Testis (tissue), 3 donors: ENCODE data around the gene FAT2. TPM values are rescaled to one million over a fixed set of nuclear protein-coding genes. Genes with fewer than 3 reads are reported as not detected.

ENCODE experiments used
- DNase-seq: peaks from one replicate; pipeline ENCODE4 v3.0.0-alpha.2; 2019
- H3K27ac ChIP-seq, 2 donors: fragments of 200-600 bp; sonication (generic); one replicate each; pipeline ENCODE4 v1.5.1; 2019
- H3K27me3 ChIP-seq: fragments of 200-600 bp; sonication (generic); one replicate; pipeline ENCODE4 v1.5.1; 2019
- H3K36me3 ChIP-seq: fragments of 200-600 bp; sonication (generic); one replicate; pipeline ENCODE4 v1.5.1; 2017; ENCODE audit warnings: low read depth; ENCODE audit errors: missing control alignments
- H3K4me1 ChIP-seq: fragments of 200-600 bp; sonication (generic); one replicate; pipeline ENCODE4 v1.5.1; 2019
- H3K4me3 ChIP-seq, 2 donors: fragments of 200-600 bp; sonication (generic); one replicate each; pipeline ENCODE4 v1.5.1; 2017 to 2019
- H3K9me3 ChIP-seq: fragments of 200-600 bp; sonication (generic); one replicate; pipeline ENCODE4 v1.5.1; 2017
- POLR2A ChIP-seq: fragments of 450-650 bp; IDR thresholded peaks from one replicate; pipeline ENCODE4 v1.6.1; 2017; ENCODE audit warnings: antibody characterized with exemption, mild to moderate bottlenecking, moderate library complexity
- WGBS, 2 donors: methylation state at CpG; one replicate each; pipeline ENCODE4 v1.1.5; 2018; 5-methylcytosine and 5-hydroxymethylcytosine counted together
- intact Hi-C: fragments of 100-400 bp; cut with DNase I; formaldehyde crosslinking; loops from one replicate; pipeline ENCODE4 v1.15.1; 2023; ENCODE audit warnings: low total_unique reads
- polyA plus RNA-seq: library from polyadenylated mRNA; stranded (reverse); fragments of 350-450 nt; fragmentation: Illumina TruSeq; extraction: RNeasy Lipid Tissue Mini Kit (QIAGEN cat#74804); gene quantifications from one replicate; pipeline ENCODE4 v1.2.3, GENCODE V29; 2014; ENCODE audit warnings: low read depth, low replicate concordance; ENCODE audit not compliant: insufficient read depth
- total RNA-seq, 2 donors: library from RNA; depleted of rRNA; stranded (reverse); fragments of >200 nt; gene quantifications; one replicate each; pipeline ENCODE4 v1.2.3, GENCODE V29; 2016
- TF ChIP-seq, protein P1 (sequence below), 3 experiments: fragments of 450-650 bp in 2 of 3; fragments of 200-600 bp in 1 of 3; sonication (generic) in 1 of 3; IDR thresholded peaks; one replicate each; pipeline ENCODE4 v1.5.1; 2016 to 2019; ENCODE audit warnings: antibody characterized with exemption in 3 of 3, mild to moderate bottlenecking in 2 of 3, moderate library complexity in 1 of 3

FAT2 gene
- total and polyA plus RNA-seq, 3 donors from 2014 or later, result 10.3 to 21.8 (median 18.0) TPM

DNA sequence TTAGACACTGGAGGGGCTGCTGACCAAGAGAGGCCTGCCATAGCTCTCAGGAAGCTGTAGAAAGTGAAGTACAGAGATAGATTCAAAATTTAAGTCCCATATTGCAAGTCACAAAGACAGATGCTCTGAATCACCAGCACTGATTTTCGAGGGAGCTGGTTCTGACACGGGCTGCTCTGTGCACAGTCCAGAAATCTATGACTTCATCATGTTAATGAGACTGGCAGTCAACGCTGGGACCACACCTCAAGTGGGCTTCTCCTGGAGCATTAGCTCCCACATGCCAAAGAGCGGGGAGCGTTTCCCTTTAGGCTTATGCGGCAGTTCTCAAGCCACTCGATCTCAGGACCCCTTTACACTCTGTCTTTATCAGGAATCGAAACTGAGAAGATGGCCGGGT lies 34.2 kb upstream of the FAT2 start:
- intact Hi-C loops, result no loop called here
- TF ChIP-seq, protein P1, sequence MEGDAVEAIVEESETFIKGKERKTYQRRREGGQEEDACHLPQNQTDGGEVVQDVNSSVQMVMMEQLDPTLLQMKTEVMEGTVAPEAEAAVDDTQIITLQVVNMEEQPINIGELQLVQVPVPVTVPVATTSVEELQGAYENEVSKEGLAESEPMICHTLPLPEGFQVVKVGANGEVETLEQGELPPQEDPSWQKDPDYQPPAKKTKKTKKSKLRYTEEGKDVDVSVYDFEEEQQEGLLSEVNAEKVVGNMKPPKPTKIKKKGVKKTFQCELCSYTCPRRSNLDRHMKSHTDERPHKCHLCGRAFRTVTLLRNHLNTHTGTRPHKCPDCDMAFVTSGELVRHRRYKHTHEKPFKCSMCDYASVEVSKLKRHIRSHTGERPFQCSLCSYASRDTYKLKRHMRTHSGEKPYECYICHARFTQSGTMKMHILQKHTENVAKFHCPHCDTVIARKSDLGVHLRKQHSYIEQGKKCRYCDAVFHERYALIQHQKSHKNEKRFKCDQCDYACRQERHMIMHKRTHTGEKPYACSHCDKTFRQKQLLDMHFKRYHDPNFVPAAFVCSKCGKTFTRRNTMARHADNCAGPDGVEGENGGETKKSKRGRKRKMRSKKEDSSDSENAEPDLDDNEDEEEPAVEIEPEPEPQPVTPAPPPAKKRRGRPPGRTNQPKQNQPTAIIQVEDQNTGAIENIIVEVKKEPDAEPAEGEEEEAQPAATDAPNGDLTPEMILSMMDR (IDR thresholded peaks at IDR 0.05), result no peak
- no peak for TF ChIP-seq POLR2A
- H3K36me3 ChIP-seq, result no peaks in the 10 kb centered on the region
- 91 to 93% methylated on average over 5 to 9 of the region's 9 CpGs for WGBS, 2 donors
- no peak for DNase-seq
- no peak overlapping the region for H3K27ac ChIP-seq
- no peaks in the 10 kb centered on the region for H3K9me3 ChIP-seq
- H3K27me3 ChIP-seq, result no peaks in the 10 kb centered on the region
- H3K4me1 ChIP-seq, result peaks cover 2% of the 10 kb centered on the region
- H3K4me3 ChIP-seq, result no peak overlapping the region

DNA sequence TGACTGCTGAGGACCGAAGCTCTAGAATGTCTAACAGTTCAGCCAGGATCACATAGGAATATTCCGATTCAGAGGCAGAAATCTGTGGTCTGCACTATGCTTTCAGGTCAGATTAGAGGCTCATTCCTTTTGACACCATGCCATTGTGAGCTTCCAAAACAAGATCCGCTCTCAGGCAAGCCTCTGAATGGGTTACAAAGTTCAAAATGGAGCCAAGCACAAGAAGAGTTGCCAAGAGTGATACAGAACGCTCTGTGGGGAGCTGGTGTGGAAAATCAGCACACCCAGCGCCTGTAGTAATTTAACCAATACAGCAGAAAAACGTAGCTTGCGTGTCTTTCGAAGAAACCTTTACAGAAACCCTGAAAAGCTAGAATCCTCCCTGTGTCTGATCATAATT lies 33.3 kb upstream of the FAT2 start:
- intact Hi-C loops, result no loop called here
- WGBS, 2 donors, result 51 to 58% methylated on average over 8 of the region's 8 CpGs
- no peak for DNase-seq
- no peaks in the 10 kb centered on the region for H3K9me3 ChIP-seq
- H3K4me1 ChIP-seq, result peaks cover 2% of the 10 kb centered on the region
- TF ChIP-seq, protein P1 (IDR thresholded peaks at IDR 0.05), result no peak
- no peak for TF ChIP-seq POLR2A
- H3K36me3 ChIP-seq, result no peaks in the 10 kb centered on the region
- no peak overlapping the region for H3K27ac ChIP-seq
- no peaks in the 10 kb centered on the region for H3K27me3 ChIP-seq
- H3K4me3 ChIP-seq, result no peak overlapping the region

DNA sequence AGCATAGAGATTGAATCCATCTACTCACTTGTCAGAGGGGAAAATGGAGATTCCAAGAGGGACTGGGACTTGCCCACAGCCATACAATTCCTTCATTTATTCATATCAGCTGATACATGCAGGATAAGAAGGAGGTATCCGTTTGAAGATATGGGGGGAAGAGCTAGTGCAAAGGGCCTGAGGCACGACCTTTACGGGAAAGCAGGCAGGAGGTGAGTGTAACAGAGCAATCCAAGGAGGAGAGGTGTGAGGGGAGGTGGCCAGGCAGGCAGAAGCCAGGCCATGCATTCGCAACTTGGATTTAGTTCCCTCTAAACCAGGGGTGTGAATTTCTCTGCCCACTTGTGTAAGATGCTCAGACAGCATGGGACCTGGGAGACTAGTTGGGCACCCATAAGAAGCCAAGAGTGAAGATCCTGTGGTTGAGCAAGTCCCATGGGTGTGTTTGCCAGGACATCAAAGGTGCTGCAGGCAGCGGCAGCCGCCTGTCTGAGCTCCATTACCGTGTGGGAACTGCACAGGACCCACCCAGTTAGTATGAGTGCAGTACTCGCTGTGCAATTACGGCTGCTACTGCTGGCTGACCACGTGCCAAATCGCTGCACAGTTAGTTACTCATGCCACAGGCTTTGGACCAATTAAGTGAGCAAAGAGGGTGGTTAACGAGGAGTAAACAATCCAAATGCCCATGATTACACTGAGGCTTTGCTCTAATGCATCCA lies 31.4 kb upstream of the FAT2 start:
- no peak overlapping the region for H3K27ac ChIP-seq
- no peaks in the 10 kb centered on the region for H3K27me3 ChIP-seq
- no peak for DNase-seq
- no peak overlapping the region for H3K4me3 ChIP-seq
- no peaks in the 10 kb centered on the region for H3K4me1 ChIP-seq
- TF ChIP-seq, protein P1 (IDR thresholded peaks at IDR 0.05), result no peak
- TF ChIP-seq POLR2A, result no peak
- no peaks in the 10 kb centered on the region for H3K36me3 ChIP-seq
- intact Hi-C loops, result no loop called here
- no peaks in the 10 kb centered on the region for H3K9me3 ChIP-seq
- 70 to 85% methylated on average over 12 of the region's 12 CpGs for WGBS, 2 donors

DNA sequence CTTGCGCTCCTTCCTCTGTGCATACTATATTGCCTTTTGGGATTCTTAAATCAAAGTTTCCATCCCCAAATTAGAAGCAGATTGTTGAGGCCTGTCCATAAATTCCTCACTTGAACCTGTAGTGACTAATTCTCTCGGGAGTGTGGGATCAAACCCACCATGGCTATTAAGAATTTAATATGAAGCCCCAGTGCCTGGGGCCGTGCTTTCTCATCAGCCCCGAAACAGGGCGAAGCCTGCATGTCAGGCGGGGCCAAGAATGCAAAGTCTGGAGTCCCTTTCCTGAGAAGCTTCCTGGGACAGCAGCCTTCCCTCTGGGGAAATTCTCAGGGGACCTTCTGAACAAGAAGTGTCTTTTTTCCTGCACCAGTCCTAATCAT lies 29.3 kb upstream of the FAT2 start:
- H3K27ac ChIP-seq, result no peak overlapping the region
- no peak for TF ChIP-seq POLR2A
- TF ChIP-seq, protein P1 (IDR thresholded peaks at IDR 0.05), result no peak
- 87 to 94% methylated on average over 6 of the region's 6 CpGs for WGBS, 2 donors
- no peaks in the 10 kb centered on the region for H3K27me3 ChIP-seq
- no peak overlapping the region for H3K4me3 ChIP-seq
- intact Hi-C loops, result no loop called here
- H3K9me3 ChIP-seq, result no peaks in the 10 kb centered on the region
- H3K36me3 ChIP-seq, result no peaks in the 10 kb centered on the region
- no peak for DNase-seq
- H3K4me1 ChIP-seq, result no peaks in the 10 kb centered on the region
